ENCODE measurements around the gene GRK4.

GRCh38 chr4:3085948-3086670 is 122.7 kb downstream of the GRK4 start:
- TF ChIP-seq CTCF (IDR thresholded peaks at IDR 0.05): no peak
- TF ChIP-seq SIN3A (IDR thresholded peaks at IDR 0.05; ENCODE audit: borderline replicate concordance, insufficient read depth, low read depth, low read length): no peak
